HCT116 (cell line): ENCODE results near the gene DLG2. TPM values are rescaled to one million over a fixed set of nuclear protein-coding genes. Genes with fewer than 3 reads are reported as not detected.

ENCODE experiments used
- ATAC-seq: fragments of 200-7000 bp; cut with Tn5 transposase; 2 replicates; pipeline ENCODE4 v1.9.1; 2020; ENCODE audit warnings: mild to moderate bottlenecking, moderate library complexity
- BruUV-seq: library from RNA; stranded (reverse); fragments of 400-500 nt; replicated peaks from 2 replicates; lab custom pipeline; 2021; lab: Mats Ljungman, UMichigan
- CTCF ChIA-PET: fragments of 300-600 bp; sonication (Branson Sonifier 250); formaldehyde crosslinking; loops from one replicate; lab custom pipeline; 2021; ENCODE audit warnings: antibody characterized with exemption; lab: Charles Lee
- POLR2A ChIA-PET: fragments of 300-600, 350-600 bp; sonication (Branson Sonifier 250); formaldehyde crosslinking; loops from one replicate; lab custom pipeline; 2021; ENCODE audit warnings: antibody characterized with exemption; lab: Charles Lee
- RAD21 ChIA-PET, 2 experiments: fragments of 300-600 bp; sonication (Branson Sonifier 250); formaldehyde crosslinking; loops; one replicate each; lab custom pipeline; 2023; ENCODE audit warnings: low total read pairs in 2 of 2; ENCODE audit not compliant: uncharacterized antibody in 2 of 2, unreplicated experiment in 2 of 2, low non-redundant PET in 1 of 2; lab: Charles Lee
- DNase-seq: peaks from one replicate; pipeline ENCODE4 v3.0.0-alpha.2; 2010; ENCODE audit warnings: low read depth, low spot score
- H2AFZ ChIP-seq: fragments of 200-600 bp; shearing (Covaris generic), sonication (generic); 2 replicates; pipeline ENCODE4 v1.6.1; 2017; ENCODE audit warnings: low read depth, mixed run types, mixed read lengths, antibody characterized with exemption, low read length; ENCODE audit not compliant: poor library complexity, severe bottlenecking
- H3K27ac ChIP-seq: 2 replicates; pipeline ENCODE4 v1.5.1; 2012; ENCODE audit warnings: low read depth, low read length
- H3K27me3 ChIP-seq: fragments of 200-600 bp; sonication (generic); 2 replicates; pipeline ENCODE4 v1.6.1; 2016; ENCODE audit warnings: mixed run types, low read length, mixed read lengths; ENCODE audit not compliant: insufficient read depth
- H3K36me3 ChIP-seq, 2 experiments: fragments of 200-500 bp in 1 of 2; fragments of 200-600 bp in 1 of 2; sonication (Bioruptor generic) in 1 of 2; sonication (generic) in 1 of 2; 2 replicates each; pipeline versions ENCODE4 v1.5.1 to v1.6.1; 2014 to 2016; ENCODE audit warnings: low read length in 2 of 2, inconsistent platforms in 1 of 2, mixed read lengths in 1 of 2, mixed run types in 1 of 2; ENCODE audit not compliant: insufficient read depth in 2 of 2, control insufficient read depth in 1 of 2
- H3K4me1 ChIP-seq, 2 experiments: fragments of 200-600 bp in 1 of 2; sonication (generic) in 1 of 2; 2 replicates each; pipeline versions ENCODE4 v1.5.1 to v1.6.1; 2012 to 2017; ENCODE audit warnings: low read length in 2 of 2, inconsistent platforms in 1 of 2, mild to moderate bottlenecking in 1 of 2, mixed read lengths in 1 of 2, mixed run types in 1 of 2, moderate library complexity in 1 of 2; ENCODE audit not compliant: insufficient read depth in 2 of 2, control insufficient read depth in 1 of 2
- H3K4me2 ChIP-seq: fragments of 200-600 bp; sonication (generic); 2 replicates; pipeline ENCODE4 v1.6.1; 2017; ENCODE audit warnings: mixed run types, low read length, mixed read lengths
- H3K4me3 ChIP-seq, 2 experiments: fragments of 200-600 bp in 1 of 2; sonication (generic) in 1 of 2; replicated peaks in 1 of 2; 2 replicates each; pipeline ENCODE4 v1.5.1; 2011 to 2016; ENCODE audit warnings: low read length in 2 of 2, control low read depth in 1 of 2, low read depth in 1 of 2, mild to moderate bottlenecking in 1 of 2, mixed read lengths in 1 of 2, mixed run types in 1 of 2
- H3K79me2 ChIP-seq: fragments of 200-600 bp; sonication (generic); 2 replicates; pipeline ENCODE4 v1.6.1; 2017; ENCODE audit warnings: mild to moderate bottlenecking, mixed run types, low read length, moderate library complexity, mixed read lengths; ENCODE audit not compliant: insufficient read depth
- H3K9ac ChIP-seq: fragments of 200-600 bp; sonication (generic); 2 replicates; pipeline ENCODE4 v1.6.1; 2016; ENCODE audit warnings: low read length, mixed read lengths
- H3K9me2 ChIP-seq: fragments of 200-600 bp; sonication (generic), shearing (Covaris generic); 2 replicates; pipeline ENCODE4 v1.6.1; 2017; ENCODE audit warnings: mixed run types, mild to moderate bottlenecking, moderate library complexity; ENCODE audit not compliant: insufficient read depth
- H3K9me3 ChIP-seq, 2 experiments: fragments of 200-500 bp in 1 of 2; fragments of 200-600 bp in 1 of 2; sonication (Bioruptor generic) in 1 of 2; sonication (generic) in 1 of 2; 2 replicates each; pipeline ENCODE4 v1.6.1; 2014 to 2017; ENCODE audit warnings: low read length in 2 of 2, mixed read lengths in 2 of 2, inconsistent platforms in 1 of 2, low read depth in 1 of 2, mild to moderate bottlenecking in 1 of 2, mixed run types in 1 of 2, moderate library complexity in 1 of 2; ENCODE audit not compliant: control insufficient read depth in 1 of 2, insufficient read depth in 1 of 2
- H4K20me1 ChIP-seq: fragments of 200-600 bp; sonication (generic), shearing (Covaris generic); 2 replicates; pipeline ENCODE4 v1.6.1; 2017; ENCODE audit warnings: mixed run types, mild to moderate bottlenecking, moderate library complexity; ENCODE audit not compliant: insufficient read depth
- ATF3 ChIP-seq: IDR thresholded peaks from 2 replicates; pipeline ENCODE4 v1.6.1; 2012
- CBX3 ChIP-seq: IDR thresholded peaks from 2 replicates; pipeline ENCODE4 v1.6.1; 2012; ENCODE audit warnings: low read depth
- CTCF ChIP-seq, 3 experiments: fragments of 200-600 bp in 1 of 3; sonication (generic) in 1 of 3; IDR thresholded peaks in 2 of 3; conservative IDR thresholded peaks in 1 of 3; 2 replicates each; pipeline ENCODE4 v1.5.1; 2012 to 2017; ENCODE audit warnings: low read depth in 2 of 3, low read length in 2 of 3, antibody characterized with exemption in 1 of 3, borderline replicate concordance in 1 of 3, control low read depth in 1 of 3, mild to moderate bottlenecking in 1 of 3, mixed read lengths in 1 of 3, mixed run types in 1 of 3, moderate library complexity in 1 of 3; ENCODE audit not compliant: insufficient read depth in 1 of 3
- JUND ChIP-seq: IDR thresholded peaks from 2 replicates; pipeline ENCODE4 v1.6.1; 2012
- MAX ChIP-seq: IDR thresholded peaks from 2 replicates; pipeline ENCODE4 v1.6.1; 2012
- RAD21 ChIP-seq: IDR thresholded peaks from 2 replicates; pipeline ENCODE4 v1.6.1; 2012; ENCODE audit warnings: low read depth, mild to moderate bottlenecking
- SP1 ChIP-seq: IDR thresholded peaks from 2 replicates; pipeline ENCODE4 v1.6.1; 2012; ENCODE audit warnings: low read depth
- ZBTB33 ChIP-seq: IDR thresholded peaks from 2 replicates; pipeline ENCODE4 v1.6.1; 2011; ENCODE audit warnings: mild to moderate bottlenecking, low read length, moderate library complexity; ENCODE audit not compliant: insufficient replicate concordance; ENCODE audit errors: extremely low read depth
- intact Hi-C: fragments of 100-400 bp; cut with micrococcal nuclease; formaldehyde crosslinking; loops from 2 replicates; pipeline ENCODE4 v1.10.0; 2022
- total RNA-seq: library from RNA; stranded (reverse); gene quantifications from one replicate; pipeline ENCODE4 v1.2.1, GENCODE V29; 2021; ENCODE audit not compliant: unreplicated experiment

DLG2 gene
- total RNA-seq, 1 experiment from 2014 or later = 2.4 TPM

GRCh38 chr11:83711106-83711527 lies 1916.0 kb downstream of the DLG2 start (continued):
- no peak for TF ChIP-seq ATF3
- TF ChIP-seq MAX = no peak
- TF ChIP-seq CTCF (IDR thresholded peaks at IDR 0.05 in 2 of 3, conservative IDR thresholded peaks at IDR 0.05 in 1 of 3; ENCODE audit: borderline replicate concordance in 1 of 3, insufficient read depth in 1 of 3, low read depth in 2 of 3, low read length in 2 of 3) = no peak
- no peak for TF ChIP-seq JUND
- TF ChIP-seq CBX3 = no peak
- TF ChIP-seq SP1 = no peak

GRCh38 chr11:83709434-83709833 lies 1917.7 kb downstream of the DLG2 start:
- Histone ChIP-seq H2AFZ (no peak overlapping the region), H3K27ac (no peak overlapping the region), H3K4me2 (no peak overlapping the region), H3K4me1 (no peaks in the 10 kb centered on the region), H3K79me2 (no peaks in the 10 kb centered on the region), H3K9ac (no peak overlapping the region), H3K27me3 (peaks cover 12% of the 10 kb centered on the region; the same call in 1 of the 2 replicates), H4K20me1 (no peaks in the 10 kb centered on the region), H3K9me2 (no peaks in the 10 kb centered on the region), H3K9me3 (no peaks in the 10 kb centered on the region), H3K36me3 (no peaks in the 10 kb centered on the region), H3K4me3 (no peak overlapping the region)
- no TSS peak for BruUV-seq
- intact Hi-C loops = no loop called here
- ATAC-seq (no peak), DNase-seq (no peak)
- ChIA-PET CTCF (no interaction called here), RAD21 (no interaction called here), POLR2A (no interaction called here)
- TF ChIP-seq RAD21 (no peak), ZBTB33 (no peak)
